Adrenal gland (tissue), 12 donors: Measurements from ENCODE around the gene PATL1. TPM values are rescaled to one million over a fixed set of nuclear protein-coding genes. Genes with fewer than 3 reads are reported as not detected.

ENCODE experiments used
- DNase-seq, 7 donors: peaks; one replicate each; pipeline ENCODE4 v3.0.0-alpha.2; 2019 to 2020
- H3K27ac ChIP-seq, 5 donors: fragments of 200-600 bp; sonication (generic) in 4 of 5; 1 replicate in 3 of 5; 2 replicates in 2 of 5; pipeline versions ENCODE4 v1.5.1 to v1.8.0; 2016 to 2020; ENCODE audit warnings: mild to moderate bottlenecking in 1 of 5
- H3K27me3 ChIP-seq: fragments of 200-600 bp; 2 replicates; pipeline ENCODE4 v1.8.0; 2021
- H3K36me3 ChIP-seq, 2 donors: fragments of 200-600 bp; replicated peaks in 1 of 2; 1 replicate in 1 of 2; 2 replicates in 1 of 2; pipeline versions ENCODE4 v1.5.1 to v1.8.0; 2018 to 2022
- H3K4me1 ChIP-seq, 2 donors: fragments of 200-600 bp; replicated peaks in 1 of 2; 1 replicate in 1 of 2; 2 replicates in 1 of 2; pipeline versions ENCODE4 v1.5.1 to v1.8.0; 2018 to 2021
- H3K4me3 ChIP-seq, 4 donors: fragments of 200-600 bp; sonication (generic) in 3 of 4; one replicate each; pipeline ENCODE4 v1.5.1; 2016 to 2018
- H3K9me3 ChIP-seq, 3 donors: fragments of 200-600 bp; sonication (generic) in 1 of 3; replicated peaks in 1 of 3; 1 replicate in 2 of 3; 2 replicates in 1 of 3; pipeline versions ENCODE4 v1.5.1 to v1.8.0; 2016 to 2021
- POLR2A ChIP-seq, 2 donors: fragments of 450-650 bp; IDR thresholded peaks; one replicate each; pipeline ENCODE4 v1.6.1; 2017; ENCODE audit warnings: antibody characterized with exemption in 2 of 2, mild to moderate bottlenecking in 2 of 2, moderate library complexity in 1 of 2
- WGBS, 4 donors: extraction: QIAGEN DNeasy Blood & Tissue Kit in 2 of 4; methylation state at CpG; one replicate each; pipeline versions ENCODE4 v1.1.5 to v1.1.7; 2013 to 2017; 5-methylcytosine and 5-hydroxymethylcytosine counted together
- intact Hi-C, 2 donors: fragments of 100-400 bp; cut with DNase I; formaldehyde crosslinking; loops; one replicate each; pipeline versions ENCODE4 v1.14.1 to v1.15.0; 2022 to 2023
- polyA plus RNA-seq, 3 donors: library from polyadenylated mRNA; stranded (reverse); fragments of 200-250 nt in 2 of 3; fragments of 350-450 nt in 1 of 3; fragmentation: Illumina TruSeq in 1 of 3; extraction: RNeasy Lipid Tissue Mini Kit (QIAGEN cat#74804) in 1 of 3; gene quantifications; one replicate each; pipeline ENCODE4 v1.2.3, GENCODE V29; 2013 to 2014
- total RNA-seq, 9 donors: library from RNA; depleted of rRNA in 4 of 9; stranded (reverse); fragments of >200 nt in 4 of 9; fragments of 120-200 nt in 1 of 9; fragmentation: NEBNext Ultra II Directional in 1 of 9; extraction: Animal tissue kit (Norgen Biotek cat#: 25700) in 1 of 9; gene quantifications; one replicate each; pipeline versions ENCODE4 v1.1.0 to v1.2.4, GENCODE V29; 2013 to 2023
- TF ChIP-seq, protein P1 (sequence below), 6 experiments: fragments of 450-650 bp in 4 of 6; fragments of 200-600 bp in 2 of 6; sonication (generic) in 1 of 6; IDR thresholded peaks; 1 replicate in 5 of 6; 2 replicates in 1 of 6; pipeline versions ENCODE4 v1.5.1 to v1.8.0; 2016 to 2021; ENCODE audit warnings: antibody characterized with exemption in 6 of 6, mild to moderate bottlenecking in 2 of 6, moderate library complexity in 1 of 6
- donor health status: healthy with polysubstance abuse.
- donor health status: Bipolar disorder and iron deficiency.
- donor health status: DM: yes; HTN: yes; CAD: no.
- donor health status: DM: no; HTN: no; CAD: no.
- donor health status: DM: no; HTN: no; CAD: no.
- donor health status: DM: yes; HTN: yes; CAD: no.

The PATL1 gene
- total and polyA plus RNA-seq, 12 donors = 10.3 to 55.9 (median 19.5) TPM

- 70 to 88% (median 82%) methylated on average over 3 of the region's 3 CpGs for WGBS, 4 donors
- Histone ChIP-seq H3K4me3 (no peak overlapping the region), H3K4me1 (peaks cover 0 to 8% of the 10 kb centered on the region in 2 donors), H3K9me3 (no peaks in the 10 kb centered on the region), H3K27me3 (no peaks in the 10 kb centered on the region), H3K27ac (no peak overlapping the region), H3K36me3 (peaks cover 0 to 75% of the 10 kb centered on the region in 2 donors)
- intact Hi-C loops = no loop called here
- no peak for DNase-seq
- no peak for TF ChIP-seq POLR2A (IDR thresholded peaks at IDR 0.05)
- TF ChIP-seq, protein P1, sequence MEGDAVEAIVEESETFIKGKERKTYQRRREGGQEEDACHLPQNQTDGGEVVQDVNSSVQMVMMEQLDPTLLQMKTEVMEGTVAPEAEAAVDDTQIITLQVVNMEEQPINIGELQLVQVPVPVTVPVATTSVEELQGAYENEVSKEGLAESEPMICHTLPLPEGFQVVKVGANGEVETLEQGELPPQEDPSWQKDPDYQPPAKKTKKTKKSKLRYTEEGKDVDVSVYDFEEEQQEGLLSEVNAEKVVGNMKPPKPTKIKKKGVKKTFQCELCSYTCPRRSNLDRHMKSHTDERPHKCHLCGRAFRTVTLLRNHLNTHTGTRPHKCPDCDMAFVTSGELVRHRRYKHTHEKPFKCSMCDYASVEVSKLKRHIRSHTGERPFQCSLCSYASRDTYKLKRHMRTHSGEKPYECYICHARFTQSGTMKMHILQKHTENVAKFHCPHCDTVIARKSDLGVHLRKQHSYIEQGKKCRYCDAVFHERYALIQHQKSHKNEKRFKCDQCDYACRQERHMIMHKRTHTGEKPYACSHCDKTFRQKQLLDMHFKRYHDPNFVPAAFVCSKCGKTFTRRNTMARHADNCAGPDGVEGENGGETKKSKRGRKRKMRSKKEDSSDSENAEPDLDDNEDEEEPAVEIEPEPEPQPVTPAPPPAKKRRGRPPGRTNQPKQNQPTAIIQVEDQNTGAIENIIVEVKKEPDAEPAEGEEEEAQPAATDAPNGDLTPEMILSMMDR (IDR thresholded peaks at IDR 0.05) = no peak
Observed at GRCh38 chr11:59644528-59644927, 24.3 kb downstream of the PATL1 start.

DNA sequence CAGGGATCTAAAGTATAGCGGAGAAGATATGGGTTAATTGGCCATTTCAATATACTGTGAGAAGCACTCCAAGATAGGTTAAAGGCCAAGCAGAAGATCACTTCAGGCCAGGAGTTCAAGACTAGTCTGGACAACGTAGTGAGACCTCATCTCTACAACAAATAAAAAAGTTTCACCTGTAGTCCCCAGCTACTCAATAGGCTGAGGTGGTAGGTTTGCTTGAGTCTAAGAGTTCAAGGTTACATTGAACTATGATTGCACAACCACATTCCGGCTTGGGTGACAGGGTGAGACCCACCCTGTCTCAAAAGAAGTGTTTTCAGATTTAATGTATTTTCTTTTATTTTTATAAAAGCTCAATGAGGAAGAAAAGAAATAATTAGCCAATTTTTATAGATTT is 25.4 kb downstream of the PATL1 start:
- intact Hi-C loops = no loop called here
- 78 to 80% (median 79%) methylated on average over 3 of the region's 3 CpGs for WGBS, 4 donors
- Histone ChIP-seq H3K4me3 (no peak overlapping the region), H3K4me1 (peaks cover 0 to 8% of the 10 kb centered on the region in 2 donors), H3K36me3 (peaks cover 0 to 75% of the 10 kb centered on the region in 2 donors), H3K27me3 (no peaks in the 10 kb centered on the region), H3K9me3 (no peaks in the 10 kb centered on the region), H3K27ac (no peak overlapping the region)
- DNase-seq = no peak
- TF ChIP-seq POLR2A (IDR thresholded peaks at IDR 0.05) = no peak
- TF ChIP-seq, protein P1 (IDR thresholded peaks at IDR 0.05) = no peak

GRCh38 chr11:59641156-59641555 is 27.7 kb downstream of the PATL1 start:
- H3K27me3 ChIP-seq = no peaks in the 10 kb centered on the region
- TF ChIP-seq POLR2A (IDR thresholded peaks at IDR 0.05) = no peak
- TF ChIP-seq, protein P1 (IDR thresholded peaks at IDR 0.05) = no peak
- H3K27ac ChIP-seq = no peak overlapping the region
- intact Hi-C loops = no loop called here
- 98 to 100% (median 98%) methylated on average over 3 of the region's 3 CpGs for WGBS, 4 donors
- DNase-seq = no peak
- peaks cover 0 to 8% of the 10 kb centered on the region in 2 donors for H3K4me1 ChIP-seq
- no peak overlapping the region for H3K4me3 ChIP-seq
- H3K36me3 ChIP-seq = peaks cover 0 to 73% of the 10 kb centered on the region in 2 donors
- H3K9me3 ChIP-seq = no peaks in the 10 kb centered on the region

DNA sequence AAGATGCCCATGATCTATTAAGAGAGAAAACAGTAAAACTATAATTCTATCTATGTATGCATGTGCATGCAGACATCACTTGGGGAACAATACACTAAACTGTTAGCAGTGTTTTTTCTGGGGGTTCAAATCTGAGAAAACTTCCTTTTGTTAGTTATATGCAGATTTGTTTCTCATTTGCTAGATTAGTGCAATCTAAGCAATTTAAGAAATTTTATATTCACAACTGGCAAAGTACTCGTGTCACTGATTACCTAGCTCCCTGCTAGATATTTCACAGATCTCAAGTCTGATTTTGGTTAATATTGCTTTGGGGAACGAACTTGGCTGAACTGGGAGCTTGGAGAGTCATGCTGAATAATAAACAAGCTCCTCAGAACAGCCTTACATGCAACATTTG is 38.3 kb downstream of the PATL1 start:
- 88 to 98% (median 95%) methylated on average over 2 of the region's 2 CpGs for WGBS, 4 donors
- intact Hi-C loops = no loop called here
- Histone ChIP-seq H3K36me3 (peaks cover 0 to 4% of the 10 kb centered on the region in 2 donors), H3K4me1 (no peaks in the 10 kb centered on the region), H3K27me3 (no peaks in the 10 kb centered on the region), H3K9me3 (no peaks in the 10 kb centered on the region), H3K27ac (no peak overlapping the region), H3K4me3 (no peak overlapping the region)
- no peak for DNase-seq
- TF ChIP-seq, protein P1 (IDR thresholded peaks at IDR 0.05) = no peak
- no peak for TF ChIP-seq POLR2A (IDR thresholded peaks at IDR 0.05)
